ENCODE data around the gene PTPRG. TPM values are rescaled to one million over a fixed set of nuclear protein-coding genes. Genes with fewer than 3 reads are reported as not detected.

Gene PTPRG
- total and polyA plus RNA-seq, 2 donors (not counting 3 experiments of a cell fraction or from before 2014, with no cell fraction given), result 8.9 to 39.1 TPM

DNA sequence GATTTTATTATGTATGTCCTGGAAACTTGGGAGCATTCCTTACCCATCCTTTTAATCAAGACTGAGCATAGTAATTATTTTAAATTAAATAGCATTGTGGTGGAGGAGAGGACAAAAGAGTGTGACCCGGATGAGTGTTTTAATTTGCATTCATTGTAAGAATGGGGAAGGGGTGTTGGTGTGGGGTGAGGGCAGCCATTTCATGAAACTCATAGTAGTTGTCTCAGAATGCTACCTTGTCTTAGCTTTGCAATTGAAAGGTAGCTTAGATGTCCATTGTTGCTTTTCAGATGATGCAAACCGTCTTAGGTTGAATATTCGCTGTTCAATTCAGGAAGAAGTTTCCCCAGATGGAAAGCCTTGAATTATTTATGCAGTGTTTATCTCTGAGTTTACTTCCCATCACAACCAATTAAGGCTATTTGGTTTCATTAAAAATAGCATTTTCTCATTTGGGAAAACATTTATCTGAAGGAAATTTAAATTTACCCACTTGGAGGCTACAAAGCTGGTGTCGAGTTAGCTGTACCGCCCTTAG, 483.6 kb downstream of the PTPRG start:
- H3K36me3 ChIP-seq (ENCODE audit: control insufficient read depth in 2 of 2, extremely low read depth in 1 of 2, insufficient read depth in 2 of 2, low read length in 2 of 2), result no peaks in the 10 kb centered on the region
- FAIRE-seq, result no peak
- no peaks in the 10 kb centered on the region for H3K27me3 ChIP-seq (ENCODE audit: control insufficient read depth in 2 of 2, insufficient read depth in 2 of 2, low read length in 2 of 2)
- H3K79me2 ChIP-seq (ENCODE audit: control insufficient read depth, insufficient read depth, low read length), result no peaks in the 10 kb centered on the region
- no peak overlapping the region for H2AFZ ChIP-seq (ENCODE audit: low read depth, low read length)
- no peaks in the 10 kb centered on the region for H4K20me1 ChIP-seq (replicated peaks; ENCODE audit: control insufficient read depth, extremely low read depth, insufficient read depth, low read length)
- TF ChIP-seq GATA2 (IDR thresholded peaks at IDR 0.05; ENCODE audit: insufficient read depth, insufficient read length, low read depth, low read length), result no peak
- TF ChIP-seq EZH2 (IDR thresholded peaks at IDR 0.05; ENCODE audit: borderline replicate concordance, low read depth, low read length, severe bottlenecking), result no peak
- TF ChIP-seq JUN (IDR thresholded peaks at IDR 0.05; ENCODE audit: borderline replicate concordance, insufficient read depth, insufficient read length, low read depth), result no peak
- no peak for TF ChIP-seq MYC (IDR thresholded peaks at IDR 0.05; ENCODE audit: low read depth, low read length)
- TF ChIP-seq, protein P1, sequence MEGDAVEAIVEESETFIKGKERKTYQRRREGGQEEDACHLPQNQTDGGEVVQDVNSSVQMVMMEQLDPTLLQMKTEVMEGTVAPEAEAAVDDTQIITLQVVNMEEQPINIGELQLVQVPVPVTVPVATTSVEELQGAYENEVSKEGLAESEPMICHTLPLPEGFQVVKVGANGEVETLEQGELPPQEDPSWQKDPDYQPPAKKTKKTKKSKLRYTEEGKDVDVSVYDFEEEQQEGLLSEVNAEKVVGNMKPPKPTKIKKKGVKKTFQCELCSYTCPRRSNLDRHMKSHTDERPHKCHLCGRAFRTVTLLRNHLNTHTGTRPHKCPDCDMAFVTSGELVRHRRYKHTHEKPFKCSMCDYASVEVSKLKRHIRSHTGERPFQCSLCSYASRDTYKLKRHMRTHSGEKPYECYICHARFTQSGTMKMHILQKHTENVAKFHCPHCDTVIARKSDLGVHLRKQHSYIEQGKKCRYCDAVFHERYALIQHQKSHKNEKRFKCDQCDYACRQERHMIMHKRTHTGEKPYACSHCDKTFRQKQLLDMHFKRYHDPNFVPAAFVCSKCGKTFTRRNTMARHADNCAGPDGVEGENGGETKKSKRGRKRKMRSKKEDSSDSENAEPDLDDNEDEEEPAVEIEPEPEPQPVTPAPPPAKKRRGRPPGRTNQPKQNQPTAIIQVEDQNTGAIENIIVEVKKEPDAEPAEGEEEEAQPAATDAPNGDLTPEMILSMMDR (IDR thresholded peaks at IDR 0.05; ENCODE audit: extremely low read depth in 1 of 2, insufficient read depth in 1 of 2, low read depth in 1 of 2, low read length in 2 of 2), result no peak
- TF ChIP-seq POLR2A (IDR thresholded peaks at IDR 0.05; ENCODE audit: low read depth, low read length), result no peak
- TF ChIP-seq, protein P2, sequence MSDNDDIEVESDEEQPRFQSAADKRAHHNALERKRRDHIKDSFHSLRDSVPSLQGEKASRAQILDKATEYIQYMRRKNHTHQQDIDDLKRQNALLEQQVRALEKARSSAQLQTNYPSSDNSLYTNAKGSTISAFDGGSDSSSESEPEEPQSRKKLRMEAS (IDR thresholded peaks at IDR 0.05; ENCODE audit: insufficient read depth, insufficient read length), result no peak
- TF ChIP-seq FOS (IDR thresholded peaks at IDR 0.05; ENCODE audit: borderline replicate concordance, insufficient read depth, low read length), result no peak
- dilution Hi-C loops (cut with MboI; ENCODE audit: extremely low pct_ligation_motif_present, low sequenced_read_pairs), result no loop called here
- no peaks in the 10 kb centered on the region for H3K4me1 ChIP-seq (ENCODE audit: control insufficient read depth, extremely low read depth, insufficient read depth, low read length)
- no peak overlapping the region for H3K4me2 ChIP-seq (ENCODE audit: insufficient read depth, low read length)
- no peak for DNase-seq (ENCODE audit: low read depth, low spot score)
- BruUV-seq (replicated peaks), result no TSS peak
- no peaks in the 10 kb centered on the region for H3K9me3 ChIP-seq (replicated peaks; ENCODE audit: control insufficient read depth, insufficient read depth, low read length)
- POLR2A ChIA-PET, result no interaction called here
- H3K4me3 ChIP-seq (replicated peaks in 1 of 3; ENCODE audit: insufficient read depth in 1 of 3, low read depth in 1 of 3, low read length in 3 of 3), result no peak overlapping the region
- no peaks in the 10 kb centered on the region for H3K9me1 ChIP-seq (replicated peaks; ENCODE audit: control insufficient read depth, extremely low read depth, insufficient read depth, low read length)
- intact Hi-C loops (cut with micrococcal nuclease), result no loop called here
- CTCF ChIA-PET, result interaction anchor here (0.6 to 1.5 kb wide), 2 partner anchors 15 to 108 kb away, joined by 5 read pairs; no protein-coding TSS in a partner anchor
- H3K9ac ChIP-seq (replicated peaks; ENCODE audit: extremely low read depth, insufficient read depth, low read length), result no peak overlapping the region
- no peak overlapping the region for H3K27ac ChIP-seq (ENCODE audit: insufficient read depth, low read depth, low read length)
